HG03095 (cell line): ENCODE measurements around the gene BAZ2A.
"Not testable (repeated sequence)": the region's sequence is repeated elsewhere in the genome, so short reads cannot be mapped to it uniquely, and the experiment has no call there.

Source experiments
- ATAC-seq: cut with Tn5 transposase; IDR thresholded peaks from one replicate; pipeline ENCODE4 v1.9.1; 2021; ENCODE audit warnings: moderate library complexity; ENCODE audit not compliant: unreplicated experiment

BAZ2A gene

GRCh38 chr12:56599797-56600196 lies 30.3 kb downstream of the BAZ2A start:
- ATAC-seq, result no peak

DNA sequence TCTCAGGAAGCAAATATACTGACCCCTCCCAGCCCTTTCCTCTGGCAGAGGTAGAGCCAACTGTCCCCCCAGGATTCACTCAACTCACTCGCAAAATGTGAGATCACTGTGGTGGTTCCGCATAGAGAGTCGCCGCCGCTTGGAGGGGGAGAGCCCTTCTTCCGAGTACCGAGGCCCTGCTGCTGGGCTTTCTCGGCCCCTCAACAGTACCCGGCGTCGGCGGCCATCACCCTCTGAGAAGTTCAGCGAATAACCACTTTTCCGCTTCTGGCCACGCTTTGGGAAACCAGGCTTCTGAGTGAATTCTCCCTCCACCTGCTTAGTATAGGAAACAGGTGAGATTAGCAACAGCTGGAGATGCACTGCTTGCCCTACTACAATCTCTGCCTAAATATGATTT lies 31.1 kb downstream of the BAZ2A start:
- no peak for ATAC-seq

DNA sequence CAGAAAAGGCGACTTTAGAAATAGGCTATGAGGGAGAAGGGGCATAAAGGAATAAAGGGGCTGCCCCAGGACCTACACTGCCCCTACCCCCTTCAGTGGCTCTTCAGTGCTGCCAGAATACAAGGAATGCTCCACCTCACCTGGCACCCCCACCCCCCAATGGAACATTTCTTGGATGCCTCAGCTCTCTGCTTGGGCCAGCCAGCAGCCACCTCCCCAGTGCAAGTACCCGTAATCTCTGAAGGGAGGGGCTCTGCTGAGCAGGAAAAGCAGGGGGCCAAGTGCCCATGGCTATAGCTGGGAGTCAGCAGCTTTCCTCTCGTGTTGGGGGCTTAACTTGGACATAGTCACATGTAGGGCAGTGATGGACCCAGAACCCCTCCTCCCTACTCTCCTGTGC lies 33.3 kb downstream of the BAZ2A start:
- no peak for ATAC-seq

- no peak for ATAC-seq
Observed at GRCh38 chr12:56593909-56594621, 36.1 kb downstream of the BAZ2A start.

DNA sequence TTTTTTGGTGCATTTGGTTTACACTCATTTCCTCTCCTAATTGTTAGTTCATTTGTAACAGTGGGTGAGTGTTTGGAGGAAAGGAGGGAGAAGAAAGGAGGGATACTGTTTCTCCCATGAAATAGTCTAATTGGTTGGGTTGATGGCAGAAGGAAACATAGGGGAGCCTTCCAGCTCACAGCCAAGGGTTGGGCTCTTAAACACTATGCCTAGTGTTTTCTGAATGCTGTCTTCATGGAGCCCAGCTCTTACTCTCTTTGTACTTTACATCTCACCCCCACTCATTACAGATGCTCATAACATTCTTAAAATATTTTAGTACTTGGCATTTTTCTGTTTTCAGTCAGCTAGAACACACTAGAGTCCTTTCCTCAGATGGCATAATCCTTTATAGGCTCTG lies 38.2 kb downstream of the BAZ2A start:
- no peak for ATAC-seq

DNA sequence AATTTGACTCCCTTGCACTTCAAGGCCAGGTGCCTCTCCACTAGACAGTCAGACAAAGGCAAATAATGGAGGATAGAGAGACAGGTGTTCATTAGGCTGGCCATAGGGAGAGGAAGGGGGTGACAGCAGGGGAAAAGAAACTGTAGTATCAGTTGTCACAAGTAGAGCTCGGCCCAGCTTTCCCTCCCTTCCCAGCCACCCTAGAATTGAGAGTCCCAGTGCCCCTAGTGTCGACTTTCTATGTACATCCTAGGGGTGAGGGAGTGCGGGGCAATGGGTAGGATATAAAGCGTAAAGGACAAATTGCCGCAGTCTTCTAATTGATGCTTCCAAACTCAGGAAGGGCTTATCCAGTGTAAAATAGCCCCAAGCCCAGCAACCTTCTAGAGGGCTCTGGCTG lies 39.0 kb downstream of the BAZ2A start:
- ATAC-seq, result no peak

DNA sequence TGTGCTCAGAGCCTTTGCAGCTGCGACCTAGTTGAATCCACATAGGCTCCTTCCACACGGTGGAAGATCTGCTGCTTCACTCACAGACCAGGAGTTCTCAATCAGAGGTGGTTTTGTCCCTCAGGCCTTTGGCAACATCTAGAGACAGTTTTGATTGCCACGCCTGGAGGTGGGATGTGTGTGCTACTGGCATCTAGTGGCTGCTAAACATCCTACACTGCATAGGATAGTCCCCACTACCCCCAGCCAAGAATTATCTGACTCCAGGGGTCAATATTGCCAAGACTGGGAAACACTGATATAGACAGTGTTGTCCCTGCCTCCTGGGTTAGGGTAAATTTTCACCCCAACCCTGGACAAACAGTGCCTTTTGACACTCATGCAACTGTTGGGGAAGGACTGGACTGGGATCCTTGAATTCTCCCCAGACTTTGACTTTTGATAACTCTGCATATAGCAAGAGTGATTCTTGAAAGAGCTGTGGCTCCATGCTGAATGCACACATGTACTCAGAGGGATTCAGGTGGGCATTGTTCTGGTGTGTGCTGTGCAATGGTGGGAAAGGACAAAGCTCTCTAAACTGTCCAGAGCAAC lies 39.8 kb downstream of the BAZ2A start:
- no peak for ATAC-seq

- ATAC-seq, result no peak
Observed at GRCh38 chr12:56589783-56590182, 40.3 kb downstream of the BAZ2A start.

GRCh38 chr12:56585098-56585497 lies 45.0 kb downstream of the BAZ2A start:
- ATAC-seq, result no peak

- ATAC-seq, result no peak
Observed at GRCh38 chr12:56581418-56582145, 48.5 kb downstream of the BAZ2A start.

GRCh38 chr12:56578983-56579546 lies 51.1 kb downstream of the BAZ2A start:
- ATAC-seq, result no peak

GRCh38 chr12:56577248-56577647 lies 52.9 kb downstream of the BAZ2A start:
- not testable (repeated sequence) for ATAC-seq

GRCh38 chr12:56574210-56574609 lies 55.9 kb downstream of the BAZ2A start:
- no peak for ATAC-seq

GRCh38 chr12:56572288-56572687 lies 57.8 kb downstream of the BAZ2A start:
- no peak for ATAC-seq

GRCh38 chr12:56571121-56571520 lies 59.0 kb downstream of the BAZ2A start:
- ATAC-seq, result no peak

- ATAC-seq, result no peak
Observed at GRCh38 chr12:56568146-56568545, 62.0 kb downstream of the BAZ2A start.

- ATAC-seq, result no peak
Observed at GRCh38 chr12:56565510-56566101, 64.5 kb downstream of the BAZ2A start.

DNA sequence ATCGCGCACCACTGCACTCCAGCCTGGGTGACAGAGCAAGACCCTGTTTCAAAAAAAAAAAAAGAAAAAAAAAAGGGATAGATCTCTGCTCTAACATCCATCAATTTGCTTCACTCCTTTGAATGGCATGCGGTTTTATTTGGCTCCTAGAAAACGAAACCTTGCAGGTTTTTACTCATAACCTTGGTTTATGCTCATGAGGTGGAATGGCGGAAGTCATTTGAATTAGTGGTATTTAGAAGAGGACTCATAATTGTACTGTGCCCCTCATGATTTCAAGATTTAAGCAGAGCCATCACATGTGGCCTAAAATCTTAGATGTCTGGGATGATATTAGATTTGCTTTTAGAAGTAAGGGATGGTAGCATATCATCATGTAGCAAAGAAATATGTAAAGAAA lies 79.1 kb downstream of the BAZ2A start:
- ATAC-seq, result no peak

- ATAC-seq, result no peak
Observed at GRCh38 chr12:56546680-56547079, 83.4 kb downstream of the BAZ2A start.
